Measurements from ENCODE around the gene KIF1A. TPM values are rescaled to one million over a fixed set of nuclear protein-coding genes. Genes with fewer than 3 reads are reported as not detected.
A peak's percentile ranks its signal among the peaks of the same experiment; 100 is the strongest.
"Not testable (repeated sequence)": the region's sequence is repeated elsewhere in the genome, so short reads cannot be mapped to it uniquely, and the experiment has no call there.

Gene KIF1A
- polyA plus RNA-seq, 4 donors = 7.9 to 15.8 (median 12.5) TPM

DNA sequence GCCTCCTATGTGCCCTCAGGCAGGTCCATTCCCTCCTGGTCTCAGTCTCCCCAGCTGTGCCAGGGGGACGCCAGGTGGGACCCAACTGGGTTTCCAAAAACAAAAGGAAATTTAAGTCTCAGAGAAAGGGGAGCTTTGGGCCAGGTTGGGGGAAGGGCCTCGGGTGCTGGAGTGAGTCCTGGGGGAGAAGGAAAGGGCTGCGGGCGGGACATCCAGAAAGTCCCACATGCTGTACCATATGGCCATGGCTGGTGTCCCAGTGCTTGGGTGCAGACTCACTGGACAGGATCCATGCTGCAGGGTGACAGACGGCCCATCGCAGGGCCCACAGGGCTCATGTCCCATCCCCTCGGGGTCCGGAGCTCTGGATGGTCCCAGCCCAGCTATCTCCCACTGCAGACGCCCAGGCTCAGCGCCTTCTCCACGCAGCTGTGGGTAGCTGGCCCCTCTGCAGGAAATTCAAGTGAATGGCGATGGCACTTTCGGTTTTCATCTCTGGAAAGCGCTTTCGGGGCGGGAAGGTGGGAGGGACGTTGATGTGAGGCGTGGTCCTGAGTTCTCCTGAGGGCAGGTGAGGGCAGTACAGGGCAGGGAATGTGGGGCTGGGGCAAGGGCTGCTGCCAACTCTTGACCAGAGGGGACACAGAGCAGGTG lies 129.5 kb downstream of the KIF1A start:
- DNase-seq (ENCODE audit: low read depth in 4 of 4, low spot score in 2 of 4) = not testable (repeated sequence)

DNA sequence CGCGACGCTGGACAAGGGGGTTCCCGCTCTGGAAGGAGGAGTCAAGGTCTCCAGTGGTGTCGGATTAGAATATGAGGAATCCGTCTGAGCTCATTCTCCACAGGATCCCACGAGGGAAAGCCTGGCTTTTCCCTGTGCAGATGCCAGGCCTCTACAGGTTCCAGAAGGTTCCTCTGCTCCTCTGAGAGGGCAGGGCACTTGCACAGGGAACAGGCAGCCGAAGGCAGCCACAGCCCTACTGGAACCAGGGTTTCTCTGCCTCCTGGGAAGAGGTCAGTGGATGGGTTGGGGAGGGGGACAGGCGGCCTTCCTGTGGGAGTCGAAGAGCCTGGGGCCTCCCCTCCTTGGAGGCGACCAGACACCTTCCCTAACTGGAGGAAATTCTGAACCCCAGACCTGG lies 130.0 kb downstream of the KIF1A start:
- DNase-seq (ENCODE audit: low read depth in 4 of 4, low spot score in 2 of 4) = no peak

DNA sequence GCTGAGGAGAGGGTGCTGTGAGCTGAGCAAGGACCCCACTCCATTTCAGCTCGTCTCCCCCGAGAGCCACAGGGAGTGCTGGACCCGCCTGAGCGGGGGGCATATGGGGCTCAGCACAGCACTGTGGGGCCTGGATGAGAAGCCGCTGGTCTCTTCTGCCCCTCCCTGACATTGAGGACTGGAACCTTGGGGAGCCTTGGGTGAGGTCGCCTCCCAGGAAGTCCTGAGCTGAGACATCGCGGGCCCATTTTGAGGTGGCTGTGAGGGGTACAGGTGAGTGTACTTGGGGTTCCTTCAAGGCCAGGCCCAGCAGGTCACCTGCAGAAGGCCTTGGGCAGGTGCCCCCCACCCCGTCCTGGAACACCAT lies 131.5 kb downstream of the KIF1A start:
- DNase-seq (ENCODE audit: low read depth in 4 of 4, low spot score in 2 of 4) = no peak

DNA sequence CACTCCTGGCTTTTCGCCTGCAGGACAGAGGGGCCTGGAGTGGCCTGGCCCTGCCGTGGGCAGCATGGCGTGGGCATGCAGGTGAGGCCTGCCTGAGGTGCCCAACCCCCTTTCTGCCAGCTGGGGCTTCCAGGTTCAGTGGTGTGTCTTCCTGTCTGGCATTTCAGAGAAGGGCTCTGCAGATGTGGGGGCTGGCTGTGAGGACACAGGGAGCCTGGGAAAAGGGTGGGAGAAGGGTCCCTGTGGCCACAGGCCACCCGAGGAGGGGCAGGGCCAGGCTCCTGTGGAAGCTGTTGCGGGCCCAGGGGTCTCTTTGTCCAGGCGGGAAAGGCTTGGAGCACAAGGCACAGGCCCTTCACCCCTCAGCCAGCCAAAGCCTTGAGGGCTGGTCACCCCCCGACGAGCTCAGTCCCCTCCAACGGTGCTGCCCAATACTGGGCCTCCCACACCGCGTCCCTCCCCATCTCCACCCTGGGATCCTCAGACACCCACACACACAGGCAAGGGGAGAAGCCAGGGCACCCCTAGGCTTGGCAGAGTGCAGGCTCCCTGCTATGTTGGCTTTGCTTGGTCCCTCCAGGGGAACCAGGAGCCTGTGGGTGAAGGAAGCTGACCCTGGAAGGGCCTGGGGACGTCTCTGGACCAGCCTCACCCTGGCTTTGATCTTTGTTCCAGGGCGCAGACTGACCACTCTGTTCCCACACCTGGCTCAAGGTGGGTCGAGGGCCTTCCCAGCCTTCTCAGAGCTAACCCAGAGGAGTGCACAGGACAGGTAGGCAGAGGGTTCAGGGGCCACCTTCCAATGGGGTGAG lies 132.1 kb downstream of the KIF1A start:
- no peak for DNase-seq (ENCODE audit: low read depth in 4 of 4, low spot score in 2 of 4)

DNA sequence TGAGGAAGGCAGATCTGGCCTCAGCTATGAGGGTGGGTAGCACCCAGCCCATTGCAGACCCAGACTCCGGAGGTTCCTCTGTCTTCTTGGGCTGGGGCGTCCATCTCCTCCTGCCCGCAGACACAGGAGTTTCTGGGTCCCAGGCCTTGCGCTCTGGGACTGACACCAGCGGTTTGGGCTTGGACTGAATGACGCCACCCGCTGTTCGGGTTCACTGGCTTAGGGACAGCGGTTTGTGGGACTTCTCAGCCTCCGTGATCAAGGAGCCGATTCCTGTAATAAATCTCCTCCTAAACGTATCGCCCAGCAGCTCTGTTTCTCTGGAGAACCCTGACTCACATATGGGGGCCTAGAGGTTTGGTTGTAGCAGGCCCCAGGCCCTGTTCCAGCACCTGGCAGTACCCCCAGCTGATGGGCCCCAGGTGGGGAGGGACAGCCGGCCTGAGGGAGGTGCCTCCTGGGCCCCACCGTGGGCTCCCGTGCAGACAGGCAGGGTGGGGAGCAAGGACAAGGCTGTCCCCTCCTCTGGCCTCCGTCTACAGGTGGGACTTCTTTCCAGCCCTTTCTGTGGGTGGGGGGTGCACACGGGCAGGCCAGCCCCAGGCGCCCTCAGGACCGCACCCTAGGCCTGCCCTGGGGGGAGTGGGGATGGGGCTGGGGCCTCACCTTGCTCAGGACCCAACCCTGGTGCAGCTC lies 132.8 kb downstream of the KIF1A start:
- peak in 2 of 4 donors; percentile 15 to 52 for DNase-seq (ENCODE audit: low read depth in 4 of 4, low spot score in 2 of 4)

DNA sequence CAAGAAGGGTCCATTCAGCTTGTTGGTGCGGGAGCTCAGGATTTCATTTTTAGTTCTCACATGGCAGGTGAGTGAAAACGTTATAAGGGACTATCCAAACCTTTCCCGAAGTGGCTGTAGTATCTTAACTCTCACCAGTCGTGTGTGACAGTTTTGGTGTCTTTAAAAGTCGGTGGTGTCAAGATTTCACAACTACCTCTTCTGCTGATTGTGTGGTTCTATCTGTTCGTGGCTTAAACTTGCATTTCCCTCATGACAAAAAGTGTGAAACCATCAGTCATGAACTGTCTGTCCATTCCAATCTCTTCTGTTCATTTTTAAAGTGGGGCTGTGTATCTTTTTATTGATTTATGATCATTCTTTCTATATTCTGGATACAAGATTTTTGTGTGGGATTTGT lies 133.6 kb downstream of the KIF1A start:
- no peak for DNase-seq (ENCODE audit: low read depth in 4 of 4, low spot score in 2 of 4)

DNA sequence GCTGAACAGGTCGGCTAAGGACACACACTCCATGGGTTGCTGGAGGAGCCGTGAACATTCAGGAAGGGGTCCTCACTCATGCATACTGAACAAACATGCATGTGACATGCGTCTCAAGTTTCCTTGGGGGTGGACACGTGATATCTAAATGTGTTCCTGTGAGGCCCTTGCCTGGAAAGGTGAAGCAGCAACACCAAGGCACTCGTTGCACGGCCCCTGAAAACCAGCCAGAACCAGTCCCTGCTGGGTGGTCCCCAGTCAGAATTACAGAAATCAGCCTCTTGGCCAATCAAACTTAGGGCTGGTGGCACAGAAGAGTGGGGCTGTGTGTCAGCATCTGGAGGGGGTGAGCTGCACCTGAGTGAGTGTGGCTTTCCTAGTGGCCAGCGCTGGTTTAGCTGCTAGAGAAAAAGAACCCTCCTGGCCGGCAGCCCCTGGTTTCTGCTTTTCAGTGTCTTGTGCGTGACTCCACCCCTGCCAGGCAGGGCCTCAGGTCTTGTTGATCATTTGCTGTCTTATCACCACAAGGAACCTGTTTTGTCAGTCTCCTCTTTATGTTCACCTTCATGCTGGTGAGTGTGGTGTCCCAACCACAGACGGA lies 134.1 kb downstream of the KIF1A start:
- peak in 3 of 4 donors; percentile 63 to 73 (median 71) for DNase-seq (ENCODE audit: low read depth in 4 of 4, low spot score in 2 of 4)

DNA sequence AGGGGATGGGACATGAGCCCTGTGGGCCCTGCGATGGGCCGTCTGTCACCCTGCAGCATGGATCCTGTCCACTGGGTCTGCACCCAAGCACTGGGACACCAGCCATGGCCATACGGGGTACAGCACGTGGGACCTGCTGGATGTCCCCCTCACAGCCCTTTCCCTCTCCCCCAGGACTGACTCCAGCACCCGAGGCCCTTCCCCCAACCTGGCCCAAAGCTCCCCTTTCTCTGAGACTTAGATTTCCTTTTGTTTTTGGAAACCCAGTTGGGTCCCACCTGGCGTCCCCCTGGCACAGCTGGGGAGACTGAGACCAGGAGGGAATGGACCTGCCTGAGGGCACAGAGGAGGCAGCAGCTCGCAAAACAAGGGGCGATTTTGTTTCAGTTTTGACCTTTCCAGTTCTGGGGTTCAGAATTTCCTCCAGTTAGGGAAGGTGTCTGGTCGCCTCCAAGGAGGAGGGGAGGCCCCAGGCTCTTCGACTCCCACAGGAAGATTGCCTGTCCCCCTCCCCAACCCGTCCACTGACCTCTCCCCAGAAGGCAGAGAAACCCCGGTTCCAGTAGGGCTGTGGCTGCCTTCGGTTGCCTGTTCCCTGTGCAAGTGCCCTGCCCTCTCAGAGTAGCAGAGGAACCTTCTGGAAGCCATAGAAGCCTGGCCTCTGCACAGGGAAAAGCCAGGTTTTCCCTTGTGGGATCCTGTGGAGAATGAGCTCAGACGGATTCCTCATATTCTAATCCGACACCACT lies 135.9 kb downstream of the KIF1A start:
- not testable (repeated sequence) for DNase-seq (ENCODE audit: low read depth in 4 of 4, low spot score in 2 of 4)

DNA sequence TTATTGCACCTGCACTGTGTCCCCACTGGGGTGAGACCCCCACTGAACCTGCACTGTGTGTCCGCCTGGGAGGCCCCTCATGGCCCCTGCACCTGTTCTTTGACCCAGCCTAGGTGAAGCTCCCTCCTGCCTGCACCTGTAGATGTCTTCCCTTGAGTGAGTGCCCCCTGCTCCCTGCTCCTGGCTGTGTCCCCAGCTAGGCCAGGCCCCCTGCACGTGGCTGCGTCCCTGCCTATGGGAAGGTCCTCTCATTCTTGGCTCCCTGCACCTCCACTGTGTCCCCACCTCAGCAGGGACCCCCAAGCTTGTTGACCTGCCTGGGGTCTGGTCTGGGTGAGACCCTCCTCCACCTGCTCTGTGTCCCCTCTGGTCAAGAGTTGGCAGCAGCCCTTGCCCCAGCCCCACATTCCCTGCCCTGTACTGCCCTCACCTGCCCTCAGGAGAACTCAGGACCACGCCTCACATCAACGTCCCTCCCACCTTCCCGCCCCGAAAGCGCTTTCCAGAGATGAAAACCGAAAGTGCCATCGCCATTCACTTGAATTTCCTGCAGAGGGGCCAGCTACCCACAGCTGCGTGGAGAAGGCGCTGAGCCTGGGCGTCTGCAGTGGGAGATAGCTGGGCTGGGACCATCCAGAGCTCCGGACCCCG lies 136.6 kb downstream of the KIF1A start:
- not testable (repeated sequence) for DNase-seq (ENCODE audit: low read depth in 4 of 4, low spot score in 2 of 4)

DNA sequence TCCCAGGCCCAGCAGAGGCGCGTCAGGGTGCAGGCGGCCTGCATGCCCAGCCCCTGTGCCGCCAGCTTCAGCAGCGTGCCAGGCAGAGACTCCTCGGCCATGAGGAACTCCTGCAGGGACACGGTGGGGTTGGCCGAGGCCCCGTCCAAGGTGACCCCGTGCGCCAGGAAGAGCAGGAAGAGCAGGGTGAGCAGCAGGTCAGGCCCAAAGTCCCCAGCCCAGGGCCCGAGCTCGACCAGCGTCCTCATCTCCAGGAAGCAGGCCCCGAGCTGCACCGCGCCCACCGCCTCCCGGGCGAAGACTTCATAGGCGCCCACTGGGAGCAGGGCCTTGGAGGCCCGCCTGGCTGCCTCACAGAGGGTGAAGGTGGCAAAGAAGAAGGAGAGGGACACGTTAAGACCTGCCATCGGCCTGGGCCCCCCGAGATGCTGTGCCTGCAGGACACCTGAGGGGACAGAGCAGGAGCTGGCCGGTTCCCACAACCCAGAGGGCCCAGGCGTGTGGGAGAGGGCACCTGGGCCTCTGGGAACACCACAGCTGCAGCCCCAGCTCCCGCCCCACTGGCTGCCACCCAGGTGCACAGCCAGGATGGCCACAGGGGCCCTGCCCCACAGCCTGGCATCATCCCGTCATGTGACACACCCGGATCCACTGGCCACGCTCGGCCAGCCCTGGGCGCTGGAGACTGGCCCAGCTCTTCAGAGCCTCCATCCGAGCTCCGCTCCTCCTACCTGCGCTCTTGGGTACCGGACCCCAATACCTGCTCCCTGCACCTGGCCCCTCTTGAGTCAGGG lies 137.4 kb downstream of the KIF1A start, which contains the start of gene AQP12B:
Gene AQP12B, minus strand, starts transcription at position 455 of the 794 bp plus-strand sequence. Its CDS starts 48 bp downstream, at position 407.
- DNase-seq (ENCODE audit: low read depth in 4 of 4, low spot score in 2 of 4) = not testable (repeated sequence)

DNA sequence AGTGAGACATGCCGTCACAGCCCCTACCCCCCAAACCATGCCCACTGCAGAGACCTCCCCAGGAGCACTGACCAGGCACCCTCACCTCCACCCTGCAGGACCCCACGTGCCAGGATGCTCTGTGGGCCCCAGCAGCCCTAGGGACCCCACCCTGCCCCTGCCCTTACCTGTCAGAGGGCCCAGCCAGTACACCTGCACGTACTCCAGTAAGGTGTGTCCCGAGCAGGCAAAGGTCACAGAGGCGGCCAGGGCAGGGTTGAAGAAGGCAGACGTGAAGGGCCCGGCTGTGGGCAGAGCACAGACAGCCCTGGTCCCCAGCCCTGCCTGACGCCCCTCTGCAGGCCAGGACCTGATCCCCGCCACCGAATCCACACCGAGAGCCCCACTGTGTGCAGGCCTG lies 139.8 kb downstream of the KIF1A start:
- DNase-seq (ENCODE audit: low read depth in 4 of 4, low spot score in 2 of 4) = not testable (repeated sequence)

DNA sequence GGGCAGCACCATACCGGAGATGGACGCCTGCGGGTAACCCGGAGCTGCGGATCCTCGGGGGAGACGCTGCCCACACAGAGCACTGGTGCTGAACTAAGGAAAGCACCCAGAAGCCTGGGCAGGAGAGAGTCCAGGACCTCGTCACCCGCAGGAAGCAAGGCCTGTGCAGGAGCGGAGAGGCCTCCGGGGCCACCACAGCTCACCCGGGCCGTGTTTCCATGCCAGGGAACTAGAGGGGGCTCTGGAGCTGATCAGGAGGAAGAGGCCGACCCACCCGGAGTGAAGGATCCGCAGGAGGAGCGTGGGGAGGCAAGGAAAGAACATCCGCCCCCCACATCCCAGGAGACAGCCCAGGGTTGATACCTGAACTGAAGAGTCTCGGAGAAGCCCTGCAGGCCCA lies 141.1 kb downstream of the KIF1A start:
- not testable (repeated sequence) for DNase-seq (ENCODE audit: low read depth in 4 of 4, low spot score in 2 of 4)

DNA sequence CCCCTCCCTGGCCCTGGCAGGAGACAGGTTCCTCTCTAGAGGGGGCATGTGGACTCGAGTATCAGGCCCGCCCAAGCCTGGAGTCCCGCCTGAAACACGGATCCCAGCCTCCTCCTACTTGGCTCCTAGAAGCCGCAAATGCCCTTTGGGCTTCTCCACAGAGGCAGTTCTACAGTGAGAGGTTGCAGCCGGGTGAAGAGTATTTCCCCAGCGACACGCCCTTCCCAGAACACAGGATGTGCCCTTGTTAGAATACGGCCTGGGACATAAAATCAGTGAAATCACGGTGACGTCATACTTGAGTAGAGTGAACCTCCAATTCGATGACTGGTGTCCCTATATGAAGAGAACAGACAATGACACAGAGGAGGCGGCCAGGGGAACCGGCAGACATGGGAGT lies 142.0 kb downstream of the KIF1A start:
- not testable (repeated sequence) for DNase-seq (ENCODE audit: low read depth in 4 of 4, low spot score in 2 of 4)

DNA sequence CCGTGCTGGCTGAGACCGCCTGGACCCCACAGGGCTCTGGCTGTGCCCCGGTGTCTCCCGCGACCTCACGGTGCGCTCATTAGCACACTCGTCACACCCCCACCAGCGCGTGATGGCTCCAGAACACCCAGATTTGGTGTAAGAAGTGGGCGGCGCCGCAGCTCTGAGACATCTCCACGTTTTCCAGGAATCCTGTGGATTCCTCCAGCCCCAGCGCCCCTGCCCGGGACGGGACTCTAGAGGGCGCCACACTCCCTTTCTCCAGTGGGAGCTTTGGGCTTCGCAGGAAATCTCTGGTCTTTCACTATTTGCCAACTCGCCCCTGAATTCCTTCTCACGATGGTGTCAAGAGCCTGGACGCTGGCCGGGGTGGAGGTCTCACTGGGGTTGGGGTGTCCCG lies 144.7 kb downstream of the KIF1A start:
- DNase-seq (ENCODE audit: low read depth in 4 of 4, low spot score in 2 of 4) = not testable (repeated sequence)

DNA sequence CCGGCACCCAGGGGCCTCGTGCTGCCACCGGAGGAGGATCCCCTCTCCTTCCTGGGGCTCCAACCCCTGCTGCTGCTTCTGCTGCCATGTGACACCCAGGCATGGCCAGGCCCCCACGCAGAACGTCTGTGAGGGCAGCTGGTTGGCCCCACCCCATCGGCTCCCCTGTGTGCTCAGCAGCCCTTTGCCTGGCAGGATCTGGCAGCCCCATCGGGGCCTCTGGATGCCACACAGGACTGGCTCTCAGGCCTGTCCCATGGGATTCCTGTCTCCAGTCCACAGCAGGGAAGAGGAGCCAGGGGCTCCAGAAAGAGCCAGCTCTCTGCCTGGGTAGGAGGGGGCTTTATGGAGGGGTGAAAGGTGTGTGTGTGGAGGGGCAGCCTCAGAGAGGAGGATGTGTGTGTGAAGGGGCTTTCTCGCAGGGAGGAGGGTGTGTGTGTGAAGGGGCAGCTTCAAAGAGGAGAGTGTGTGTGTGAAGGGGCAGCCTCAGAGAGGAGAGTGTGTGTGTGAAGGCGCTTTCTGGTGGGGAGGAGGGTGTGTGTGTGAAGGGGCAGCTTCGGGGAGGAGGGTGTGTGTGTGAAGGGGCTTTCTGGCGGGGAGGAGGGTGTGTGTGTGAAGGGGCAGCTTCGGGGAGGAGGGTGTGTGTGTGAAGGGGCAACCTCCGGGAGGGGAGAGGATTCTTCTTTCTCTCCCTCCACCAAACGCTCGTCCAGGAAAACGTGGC lies 145.4 kb downstream of the KIF1A start:
- DNase-seq (ENCODE audit: low read depth in 4 of 4, low spot score in 2 of 4) = not testable (repeated sequence)

DNA sequence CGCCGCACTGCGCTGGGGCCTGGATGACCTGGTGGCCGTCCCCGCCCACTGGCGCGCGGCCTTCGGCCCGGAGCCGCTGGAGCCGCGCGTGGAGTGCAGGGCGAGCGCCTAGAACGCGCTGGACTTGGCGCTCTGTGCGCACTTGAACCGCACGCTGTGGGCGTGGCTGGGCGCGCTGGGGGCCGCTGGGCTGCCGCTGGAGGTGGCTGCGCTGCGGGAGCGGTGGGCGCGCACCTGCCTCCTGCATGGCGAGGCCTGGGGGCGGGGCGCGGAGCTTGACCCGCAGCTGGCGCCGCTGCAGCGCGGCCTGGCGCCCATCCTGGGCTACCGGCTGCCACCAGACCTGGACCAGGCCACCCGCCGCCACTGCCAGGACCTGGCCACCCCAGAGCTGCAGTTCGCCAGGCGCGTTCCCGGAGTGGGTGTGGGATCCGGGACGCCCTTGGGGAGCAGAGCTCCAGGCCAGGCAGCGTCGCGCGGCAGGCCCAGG lies 147.3 kb downstream of the KIF1A start:
- DNase-seq (ENCODE audit: low read depth in 4 of 4, low spot score in 2 of 4) = no peak

DNA sequence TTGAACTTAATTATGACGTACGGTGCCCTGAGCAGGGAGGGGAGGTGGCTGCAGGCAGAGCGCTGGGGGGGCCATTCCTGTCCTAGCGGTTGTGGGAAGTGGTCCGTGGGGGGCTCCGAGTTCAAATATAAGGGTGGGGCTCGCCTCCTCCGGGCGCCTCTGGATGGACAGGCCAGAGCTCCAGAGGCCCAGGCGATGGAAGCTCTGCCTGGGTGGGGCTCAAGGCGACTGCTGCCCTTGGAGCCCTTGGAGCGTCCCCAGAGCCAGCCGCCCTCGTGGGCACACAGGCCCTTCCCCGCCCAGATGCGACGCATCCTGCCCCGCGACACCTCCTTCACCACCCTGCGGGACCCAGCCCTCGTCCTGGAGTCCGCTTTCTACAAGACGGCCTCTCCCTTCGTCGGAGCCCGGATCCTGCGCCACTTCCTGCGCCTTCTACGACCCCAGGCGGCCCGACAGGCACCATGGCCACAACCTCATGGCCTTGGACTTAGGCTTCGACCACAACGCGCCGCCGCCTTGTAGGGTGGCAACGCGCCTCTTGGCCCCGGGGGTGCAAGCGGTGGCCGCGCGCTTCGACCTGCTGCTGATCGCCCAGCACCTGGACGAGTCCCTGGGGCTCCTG lies 147.8 kb downstream of the KIF1A start:
- DNase-seq (ENCODE audit: low read depth in 4 of 4, low spot score in 2 of 4) = no peak

DNA sequence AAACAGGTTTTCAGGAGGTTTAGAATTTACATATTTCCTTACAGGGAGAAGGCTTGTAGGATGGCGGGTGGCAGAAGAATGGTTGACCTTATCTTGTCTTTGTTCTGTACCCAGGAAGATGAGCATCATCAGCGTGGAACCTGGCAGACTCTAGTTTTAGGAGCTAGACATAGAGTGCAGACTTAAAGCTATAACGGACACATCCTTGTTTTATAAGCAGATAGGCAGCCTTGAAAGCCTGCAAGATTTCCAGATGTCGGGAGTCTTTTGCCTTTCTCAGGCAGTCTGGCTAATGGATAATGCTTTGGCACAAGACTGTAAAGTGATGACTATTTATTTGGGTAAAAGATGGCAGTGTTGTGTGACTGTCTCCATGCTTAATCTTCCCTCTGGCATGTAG lies 149.1 kb downstream of the KIF1A start:
- no peak for DNase-seq (ENCODE audit: low read depth in 4 of 4, low spot score in 2 of 4)

Data from left renal cortex interstitium (tissue), 4 donors.